Mesendoderm (in vitro differentiated cells): Measurements from ENCODE around the gene ITCH.
A peak's percentile ranks its signal among the peaks of the same experiment; 100 is the strongest.
"Not testable (repeated sequence)": the region's sequence is repeated elsewhere in the genome, so short reads cannot be mapped to it uniquely, and the experiment has no call there.

Experiments
- DNase-seq: peaks from one replicate; pipeline ENCODE4 v3.0.0; 2013
- H2AK5ac ChIP-seq: 2 replicates; pipeline ENCODE4 v1.6.1; 2013; ENCODE audit warnings: low read length, inconsistent platforms
- H2BK120ac ChIP-seq: 2 replicates; pipeline ENCODE4 v1.6.1; 2013; ENCODE audit warnings: low read depth, mild to moderate bottlenecking, low read length, moderate library complexity, mixed read lengths
- H2BK15ac ChIP-seq: replicated peaks from 2 replicates; pipeline ENCODE4 v1.6.1; 2013; ENCODE audit warnings: low read depth, mild to moderate bottlenecking, moderate library complexity
- H2BK5ac ChIP-seq: 2 replicates; pipeline ENCODE4 v1.6.1; 2013; ENCODE audit warnings: low read length, inconsistent platforms
- H3K18ac ChIP-seq: 2 replicates; pipeline ENCODE4 v1.6.1; 2013; ENCODE audit warnings: mild to moderate bottlenecking, low read length, mixed read lengths
- H3K23ac ChIP-seq: one replicate; pipeline ENCODE4 v1.6.1; 2013; ENCODE audit warnings: low read length
- H3K27ac ChIP-seq: 2 replicates; pipeline ENCODE4 v1.5.1; 2013; ENCODE audit warnings: low read depth, mild to moderate bottlenecking, inconsistent platforms, low read length, moderate library complexity
- H3K27me3 ChIP-seq: 2 replicates; pipeline ENCODE4 v1.6.1; 2013; ENCODE audit warnings: low read length, control low read depth, mild to moderate bottlenecking, inconsistent platforms; ENCODE audit not compliant: insufficient read depth, poor library complexity
- H3K36me3 ChIP-seq: 2 replicates; pipeline ENCODE4 v1.6.1; 2013; ENCODE audit warnings: low read length, inconsistent platforms; ENCODE audit not compliant: control insufficient read depth, insufficient read depth
- H3K4ac ChIP-seq: one replicate; pipeline ENCODE4 v1.6.1; 2013; ENCODE audit warnings: low read depth, mild to moderate bottlenecking, low read length, moderate library complexity
- H3K4me1 ChIP-seq: 2 replicates; pipeline ENCODE4 v1.6.1; 2013; ENCODE audit warnings: low read depth, low read length, inconsistent platforms; ENCODE audit not compliant: control insufficient read depth
- H3K4me2 ChIP-seq: 2 replicates; pipeline ENCODE4 v1.6.1; 2013; ENCODE audit warnings: low read length
- H3K4me3 ChIP-seq: 2 replicates; pipeline ENCODE4 v1.5.1; 2013; ENCODE audit warnings: mild to moderate bottlenecking, low read length
- H3K56ac ChIP-seq: one replicate; pipeline ENCODE4 v1.6.1; 2013; ENCODE audit warnings: low read length
- H3K79me1 ChIP-seq: 2 replicates; pipeline ENCODE4 v1.6.1; 2013; ENCODE audit warnings: low read length, inconsistent platforms
- H3K79me2 ChIP-seq: 2 replicates; pipeline ENCODE4 v1.6.1; 2013; ENCODE audit warnings: mild to moderate bottlenecking, low read length; ENCODE audit not compliant: control insufficient read depth, insufficient read depth
- H3K9ac ChIP-seq: 2 replicates; pipeline ENCODE4 v1.6.1; 2013; ENCODE audit warnings: low read length, inconsistent platforms
- H4K5ac ChIP-seq: one replicate; pipeline ENCODE4 v1.6.1; 2013; ENCODE audit warnings: low read length
- H4K8ac ChIP-seq: one replicate; pipeline ENCODE4 v1.6.1; 2013; ENCODE audit warnings: low read depth, mild to moderate bottlenecking, control low read depth, low read length, moderate library complexity
- WGBS: extraction: QIAGEN DNeasy Blood & Tissue Kit; methylation state at CpG from one replicate; pipeline ENCODE4 v1.1.7; 2013; ENCODE audit warnings: low lambda C conversion rate, missing lambda C conversion rate; ENCODE audit not compliant: insufficient coverage; ENCODE audit errors: extremely low coverage; 5-methylcytosine and 5-hydroxymethylcytosine counted together

ITCH gene

GRCh38 chr20:34322267-34323105 is 40.6 kb upstream of the ITCH start:
- Histone ChIP-seq H3K27me3 (no peaks in the 10 kb centered on the region), H3K79me1 (no peaks in the 10 kb centered on the region), H3K4me2 (no peak overlapping the region), H3K23ac (peak overlapping the region; percentile 85), H3K27ac (peak overlapping the region; percentile 6), H3K56ac (peak overlapping the region; percentile 47), H3K36me3 (no peaks in the 10 kb centered on the region), H3K4me1 (peaks cover 26% of the 10 kb centered on the region), H4K5ac (no peak overlapping the region), H3K9ac (no peak overlapping the region), H2BK120ac (no peak overlapping the region), H3K79me2 (no peaks in the 10 kb centered on the region), H2BK15ac (no peak overlapping the region), H2BK5ac (peak overlapping the region; percentile 97), H2AK5ac (peak overlapping the region; percentile 98), H3K4me3 (no peak overlapping the region), H4K8ac (no peak overlapping the region), H3K18ac (peak overlapping the region; percentile 90), H3K4ac (peak overlapping the region; percentile 75)
- DNase-seq, result peak; percentile 78
- WGBS, result no CpG with 5 or more reads among the region's 9 CpGs

- Histone ChIP-seq H3K27me3 (no peaks in the 10 kb centered on the region), H3K9ac (peak overlapping the region; percentile 20), H3K36me3 (no peaks in the 10 kb centered on the region), H2BK5ac (peak overlapping the region; percentile 38), H3K4me1 (peaks cover 19% of the 10 kb centered on the region), H3K4ac (no peak overlapping the region), H3K4me2 (no peak overlapping the region), H3K23ac (no peak overlapping the region), H2BK15ac (no peak overlapping the region), H3K56ac (peak overlapping the region; percentile 56), H4K5ac (no peak overlapping the region), H4K8ac (no peak overlapping the region), H2BK120ac (no peak overlapping the region), H3K18ac (no peak overlapping the region), H3K79me2 (no peaks in the 10 kb centered on the region), H2AK5ac (no peak overlapping the region), H3K4me3 (no peak overlapping the region), H3K79me1 (no peaks in the 10 kb centered on the region), H3K27ac (no peak overlapping the region)
- no CpG with 5 or more reads among the region's 2 CpGs for WGBS
- DNase-seq, result peak; percentile 83
These were observed 38.5 kb upstream of the ITCH start for GRCh38 chr20:34324541-34324940.

- not testable (repeated sequence) for H2BK120ac ChIP-seq, H3K79me1 ChIP-seq
These were observed 34.9 kb upstream of the ITCH start for GRCh38 chr20:34328207-34328606.

GRCh38 chr20:34328928-34329677 is 34.0 kb upstream of the ITCH start:
- Histone ChIP-seq H4K8ac (no peak overlapping the region), H2BK15ac (no peak overlapping the region), H3K4me3 (no peak overlapping the region), H2BK5ac (no peak overlapping the region), H4K5ac (no peak overlapping the region), H3K36me3 (no peaks in the 10 kb centered on the region), H3K4ac (no peak overlapping the region), H3K27me3 (no peaks in the 10 kb centered on the region), H3K18ac (no peak overlapping the region), H3K23ac (no peak overlapping the region), H3K27ac (no peak overlapping the region), H2BK120ac (no peak overlapping the region), H2AK5ac (no peak overlapping the region), H3K4me2 (no peak overlapping the region), H3K4me1 (peaks cover 8% of the 10 kb centered on the region), H3K79me2 (no peaks in the 10 kb centered on the region), H3K56ac (no peak overlapping the region), H3K9ac (no peak overlapping the region), H3K79me1 (no peaks in the 10 kb centered on the region)
- no CpG with 5 or more reads among the region's 9 CpGs for WGBS
- DNase-seq, result no peak

More at GRCh38 chr20:34328207-34328606, 34.9 kb upstream of the ITCH start:
- not testable (repeated sequence) for H3K23ac ChIP-seq, H3K4me2 ChIP-seq, H4K5ac ChIP-seq, H3K4me3 ChIP-seq, H4K8ac ChIP-seq, H3K36me3 ChIP-seq, H2BK15ac ChIP-seq, H3K9ac ChIP-seq, H2AK5ac ChIP-seq, DNase-seq, H3K4ac ChIP-seq, H2BK5ac ChIP-seq, H3K4me1 ChIP-seq, H3K56ac ChIP-seq, H3K79me2 ChIP-seq, H3K18ac ChIP-seq, H3K27ac ChIP-seq, H3K27me3 ChIP-seq
- WGBS, result no CpG with 5 or more reads among the region's 4 CpGs

GRCh38 chr20:34330861-34331544 is 32.1 kb upstream of the ITCH start:
- not testable (repeated sequence) for H3K18ac ChIP-seq, H4K5ac ChIP-seq, H3K9ac ChIP-seq, H3K4me1 ChIP-seq, H2BK120ac ChIP-seq, H3K4me3 ChIP-seq, H3K79me1 ChIP-seq, H2BK15ac ChIP-seq, H3K27ac ChIP-seq, H2BK5ac ChIP-seq, H3K79me2 ChIP-seq, H3K4ac ChIP-seq, H3K27me3 ChIP-seq, H3K4me2 ChIP-seq, H2AK5ac ChIP-seq, H4K8ac ChIP-seq, H3K56ac ChIP-seq, H3K23ac ChIP-seq, DNase-seq, H3K36me3 ChIP-seq
- no CpG with 5 or more reads among the region's 15 CpGs for WGBS
